CD1c-positive myeloid dendritic cell (primary cell): ENCODE results near the gene GSTK1.

Experiments used
- DNase-seq: peaks from one replicate; pipeline ENCODE4 v3.0.0-alpha.2; 2016; ENCODE audit errors: extremely low spot score

The GSTK1 gene

GRCh38 chr7:143296686-143297085 is 33.4 kb downstream of the GSTK1 start:
- no peak for DNase-seq

- no peak for DNase-seq
Measured at GRCh38 chr7:143299346-143299745, 36.1 kb downstream of the GSTK1 start.

DNA sequence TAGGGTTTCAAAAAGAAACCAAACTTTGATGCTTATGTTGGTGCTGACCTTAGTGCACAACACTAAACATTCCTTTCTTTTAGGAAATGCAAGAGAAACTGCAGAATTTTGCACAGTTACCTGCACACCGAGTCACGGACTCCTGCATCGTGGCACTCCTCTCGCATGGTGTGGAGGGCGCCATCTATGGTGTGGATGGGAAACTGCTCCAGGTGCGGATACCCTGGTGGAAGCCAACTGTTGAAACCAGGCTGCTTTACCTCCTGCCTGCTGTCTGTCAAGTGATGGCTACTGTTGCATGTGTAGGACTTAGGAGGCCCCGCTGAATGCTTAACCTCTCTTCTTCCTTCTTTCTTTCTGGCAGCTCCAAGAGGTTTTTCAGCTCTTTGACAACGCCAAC is 36.6 kb downstream of the GSTK1 start:
- peak; percentile 35 for DNase-seq

GRCh38 chr7:143300959-143301935 is 38.0 kb downstream of the GSTK1 start:
- peak; percentile 68 for DNase-seq

DNA sequence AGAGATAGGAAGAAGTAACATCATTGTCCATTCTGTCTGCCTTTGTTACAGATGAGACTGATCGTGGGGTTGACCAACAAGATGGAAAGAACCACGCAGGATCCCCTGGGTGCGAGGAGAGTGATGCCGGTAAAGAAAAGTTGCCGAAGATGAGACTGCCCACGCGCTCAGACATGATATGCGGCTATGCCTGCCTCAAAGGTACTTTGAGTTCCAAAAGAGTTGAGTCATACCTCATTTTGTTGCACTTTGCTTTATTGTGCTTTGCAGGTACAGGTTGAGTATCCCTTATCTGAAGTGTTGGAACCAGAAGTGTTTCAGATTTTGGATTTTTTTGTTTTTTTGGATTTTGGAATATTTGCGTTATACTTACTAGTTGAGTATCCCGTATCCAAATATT is 40.5 kb downstream of the GSTK1 start:
- DNase-seq = no peak

GRCh38 chr7:143304938-143305337 is 41.7 kb downstream of the GSTK1 start:
- no peak for DNase-seq

DNA sequence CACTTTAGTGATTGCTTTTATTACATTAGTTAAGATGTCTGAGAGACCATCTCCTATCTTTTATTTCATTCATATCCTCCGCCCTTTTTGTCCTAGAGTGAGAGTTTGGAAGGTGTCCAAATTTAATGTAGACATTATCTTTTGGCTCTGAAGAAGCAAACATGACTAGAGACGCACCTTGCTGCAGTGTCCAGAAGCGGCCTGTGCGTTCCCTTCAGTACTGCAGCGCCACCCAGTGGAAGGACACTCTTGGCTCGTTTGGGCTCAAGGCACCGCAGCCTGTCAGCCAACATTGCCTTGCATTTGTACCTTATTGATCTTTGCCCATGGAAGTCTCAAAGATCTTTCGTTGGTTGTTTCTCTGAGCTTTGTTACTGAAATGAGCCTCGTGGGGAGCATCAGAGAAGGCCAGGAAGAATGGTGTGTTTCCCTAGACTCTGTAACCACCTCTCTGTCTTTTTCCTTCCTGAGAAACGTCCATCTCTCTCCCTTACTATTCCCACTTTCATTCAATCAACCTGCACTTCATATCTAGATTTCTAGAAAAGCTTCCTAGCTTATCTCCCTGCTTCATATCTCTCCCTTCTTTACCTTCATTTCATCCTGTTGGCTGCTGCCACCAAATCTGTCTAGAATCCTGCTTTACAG is 42.3 kb downstream of the GSTK1 start:
- DNase-seq = peak; percentile 71

DNA sequence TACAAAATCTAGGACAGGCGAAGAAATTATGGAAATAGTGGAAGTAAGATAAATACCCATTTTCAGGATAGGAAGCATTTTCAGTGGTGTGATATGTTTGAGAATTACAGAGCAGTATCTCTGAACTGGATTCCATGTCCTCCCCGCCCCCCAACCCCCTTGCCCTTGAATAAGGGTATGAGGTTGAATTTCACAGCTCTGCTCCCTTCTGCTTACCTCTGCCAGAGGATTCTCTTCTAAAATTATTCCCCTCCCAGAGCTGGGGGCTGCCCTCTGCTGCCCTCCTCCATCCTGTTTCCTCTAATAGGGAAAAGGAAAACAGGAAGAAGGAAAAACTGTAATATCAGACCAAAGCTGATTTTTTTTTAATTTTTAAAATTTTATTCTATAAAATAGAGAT is 45.4 kb downstream of the GSTK1 start:
- no peak for DNase-seq

DNA sequence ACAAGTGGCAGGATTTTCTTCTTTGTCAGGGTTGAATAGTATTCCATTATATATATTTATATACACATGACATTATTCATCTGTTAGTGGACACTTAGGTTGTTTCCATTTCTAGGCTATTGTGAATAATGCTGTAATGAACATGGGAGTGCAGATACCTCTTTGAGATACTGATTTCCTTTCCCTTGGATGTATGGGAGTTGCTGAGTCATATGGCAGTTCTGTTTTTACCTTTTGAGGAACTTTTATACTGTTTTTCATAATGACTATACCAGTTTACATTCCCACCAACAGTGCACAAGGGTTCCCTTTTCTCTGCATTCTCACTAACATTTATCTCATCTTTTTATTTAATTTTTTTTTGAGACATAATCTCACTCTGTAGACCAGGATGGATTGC is 50.9 kb downstream of the GSTK1 start:
- DNase-seq = peak; percentile 82

- no peak for DNase-seq
Measured at GRCh38 chr7:143315776-143316175, 52.5 kb downstream of the GSTK1 start, which contains the start of gene CLCN1. CLCN1 (plus strand) TSS chr7:143316111; CDS start chr7:143316213, 102 bp downstream.

DNA sequence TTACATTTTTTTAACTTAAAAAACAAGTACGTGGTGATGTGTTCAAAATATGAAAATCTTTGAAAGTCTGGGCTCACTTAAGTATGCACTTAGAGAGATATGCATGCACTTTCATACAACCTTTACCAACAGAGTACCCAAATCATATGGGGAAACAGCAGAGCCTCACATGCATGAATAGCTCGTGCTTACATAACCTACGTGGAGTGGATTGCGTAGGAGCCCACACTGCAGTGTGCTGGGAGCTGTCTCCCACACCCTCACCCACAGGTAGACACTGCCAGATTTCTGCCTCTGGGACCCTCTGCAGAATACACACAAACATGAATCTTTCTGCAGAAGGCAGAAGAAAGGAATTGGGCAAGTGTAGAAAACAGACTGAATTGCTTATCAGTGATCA is 53.3 kb downstream of the GSTK1 start:
- DNase-seq = no peak

DNA sequence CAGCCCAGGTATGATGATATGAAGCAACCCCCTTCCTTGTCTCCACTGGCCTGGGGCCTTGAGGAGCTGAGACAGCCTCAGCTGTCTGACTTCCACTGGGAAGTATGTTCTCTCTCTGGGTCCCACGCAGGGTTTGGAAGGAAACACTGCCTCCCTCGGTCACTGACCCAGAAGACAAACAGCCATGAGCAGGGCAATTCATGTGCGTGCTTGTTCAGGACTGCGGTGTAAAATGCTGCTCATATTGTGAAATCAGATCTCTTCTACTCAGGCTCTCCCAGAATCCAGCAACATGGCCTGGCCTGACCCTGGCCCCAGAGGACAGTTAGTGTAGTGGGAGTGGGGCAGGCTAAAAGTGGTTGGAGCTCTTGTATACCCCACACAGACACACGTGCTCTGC is 55.4 kb downstream of the GSTK1 start:
- DNase-seq = peak; percentile 63
